Caco-2 (cell line): ENCODE results near the gene VSIR. TPM values are rescaled to one million over a fixed set of nuclear protein-coding genes. Genes with fewer than 3 reads are reported as not detected.
A peak's percentile ranks its signal among the peaks of the same experiment; 100 is the strongest.

Experiments
- BruUV-seq: library from RNA; stranded (reverse); fragments of 400-500 nt; replicated peaks from 2 replicates; lab custom pipeline; 2021; lab: Mats Ljungman, UMichigan
- CTCF ChIA-PET: fragments of 300-600 bp; sonication (Branson Sonifier 250); formaldehyde crosslinking; loops from one replicate; lab custom pipeline; 2022; ENCODE audit warnings: antibody characterized with exemption; lab: Charles Lee
- POLR2A ChIA-PET: fragments of 300-600 bp; sonication (Branson Sonifier 250); formaldehyde crosslinking; loops from one replicate; lab custom pipeline; 2022; ENCODE audit warnings: antibody characterized with exemption; lab: Charles Lee
- DNase-seq, 2 experiments: peaks; one replicate each; pipeline versions ENCODE4 v3.0.0 to v3.0.0-alpha.2; 2020 to 2022
- H3K27me3 ChIP-seq: replicated peaks from 2 replicates; pipeline ENCODE4 v1.6.0; 2011; ENCODE audit warnings: low read length; ENCODE audit not compliant: control insufficient read depth, insufficient read depth
- H3K36me3 ChIP-seq: 2 replicates; pipeline ENCODE4 v1.5.1; 2011; ENCODE audit warnings: low read length; ENCODE audit not compliant: control insufficient read depth, insufficient read depth
- H3K4me1 ChIP-seq: fragments of 250-450 bp; sonication (Bioruptor Pico); 2 replicates; pipeline ENCODE4 v1.5.1; 2020; ENCODE audit warnings: mild to moderate bottlenecking
- H3K4me3 ChIP-seq: 2 replicates; pipeline ENCODE4 v1.5.1; 2011; ENCODE audit warnings: low read depth, mild to moderate bottlenecking, control low read depth, low read length
- H3K9me3 ChIP-seq: fragments of 250-450 bp; sonication (Bioruptor Pico); 2 replicates; pipeline ENCODE4 v1.5.1; 2020; ENCODE audit warnings: mild to moderate bottlenecking, moderate library complexity
- H3K27ac Mint-ChIP-seq: one replicate; pipeline ENCODE4 v1.8.0; 2022; ENCODE audit warnings: mixed read lengths; ENCODE audit not compliant: unreplicated experiment
- H3K27me3 Mint-ChIP-seq: one replicate; pipeline ENCODE4 v1.8.0; 2022; ENCODE audit warnings: mixed read lengths; ENCODE audit not compliant: insufficient read depth, unreplicated experiment
- H3K36me3 Mint-ChIP-seq: one replicate; pipeline ENCODE4 v1.8.0; 2022; ENCODE audit warnings: mild to moderate bottlenecking, mixed read lengths; ENCODE audit not compliant: insufficient read depth, unreplicated experiment
- H3K4me1 Mint-ChIP-seq: one replicate; pipeline ENCODE4 v1.8.0; 2022; ENCODE audit warnings: low read depth, mixed read lengths; ENCODE audit not compliant: unreplicated experiment
- H3K4me3 Mint-ChIP-seq: one replicate; pipeline ENCODE4 v1.8.0; 2022; ENCODE audit warnings: mild to moderate bottlenecking, moderate library complexity, mixed read lengths; ENCODE audit not compliant: unreplicated experiment
- H3K9me3 Mint-ChIP-seq: one replicate; pipeline ENCODE4 v1.8.0; 2022; ENCODE audit warnings: mixed read lengths; ENCODE audit not compliant: unreplicated experiment
- CTCF ChIP-seq, 2 experiments: fragments of 200-600 bp in 1 of 2; IDR thresholded peaks; 1 replicate in 1 of 2; 2 replicates in 1 of 2; pipeline versions ENCODE4 v1.5.1 to v1.8.0; 2011 to 2022; ENCODE audit warnings: antibody characterized with exemption in 1 of 2, control low read depth in 1 of 2, inconsistent platforms in 1 of 2, low read depth in 1 of 2, low read length in 1 of 2, mild to moderate bottlenecking in 1 of 2, moderate library complexity in 1 of 2; ENCODE audit not compliant: insufficient read depth in 1 of 2, severe bottlenecking in 1 of 2, unreplicated experiment in 1 of 2
- intact Hi-C: fragments of 100-400 bp; cut with micrococcal nuclease; formaldehyde crosslinking; loops from one replicate; pipeline ENCODE4 v1.10.0; 2022; ENCODE audit not compliant: unreplicated experiment
- total RNA-seq: library from RNA; stranded (reverse); gene quantifications from 2 replicates; pipeline ENCODE4 v1.2.3, GENCODE V29; 2022

Gene VSIR
- total RNA-seq, 1 experiment from 2014 or later, result 44.0 TPM

GRCh38 chr10:71713135-71714030 lies 59.9 kb downstream of the VSIR start:
- H3K27ac Mint-ChIP-seq, result no peak overlapping the region
- H3K36me3 ChIP-seq, result no peaks in the 10 kb centered on the region
- CTCF ChIA-PET, result no interaction called here
- intact Hi-C loops, result loop anchor here (5.0 kb wide), 1 partner anchor 59 kb away; the partner anchor contains the start of gene VSIR
- H3K27me3 ChIP-seq, result no peaks in the 10 kb centered on the region
- H3K27me3 Mint-ChIP-seq, result no peaks in the 10 kb centered on the region
- H3K4me3 Mint-ChIP-seq, result no peak overlapping the region
- H3K36me3 Mint-ChIP-seq, result no peaks in the 10 kb centered on the region
- H3K9me3 ChIP-seq, result no peaks in the 10 kb centered on the region
- peak in 1 of 2 experiments; percentile 38 for DNase-seq
- TF ChIP-seq CTCF (IDR thresholded peaks at IDR 0.05; ENCODE audit: insufficient read depth in 1 of 2, low read depth in 1 of 2, low read length in 1 of 2, severe bottlenecking in 1 of 2, unreplicated experiment in 1 of 2), result no peak
- no peak overlapping the region for H3K4me3 ChIP-seq
- no TSS peak for BruUV-seq
- POLR2A ChIA-PET, result no interaction called here
- H3K4me1 Mint-ChIP-seq, result no peaks in the 10 kb centered on the region
- no peaks in the 10 kb centered on the region for H3K9me3 Mint-ChIP-seq
- peaks cover 10% of the 10 kb centered on the region for H3K4me1 ChIP-seq

- ChIA-PET POLR2A (no interaction called here), CTCF (interaction anchor here (0.8 kb wide), 1 partner anchor 16 kb away, joined by 3 read pairs; no protein-coding TSS in a partner anchor)
- TF ChIP-seq CTCF (IDR thresholded peaks at IDR 0.05; ENCODE audit: insufficient read depth in 1 of 2, low read depth in 1 of 2, low read length in 1 of 2, severe bottlenecking in 1 of 2, unreplicated experiment in 1 of 2), result no peak
Measured at GRCh38 chr10:71712572-71713134, 60.7 kb downstream of the VSIR start.

GRCh38 chr10:71712170-71712569 lies 61.1 kb downstream of the VSIR start:
- BruUV-seq, result no TSS peak
- CTCF ChIA-PET, result interaction anchor here (0.8 kb wide), 1 partner anchor 16 kb away, joined by 3 read pairs; no protein-coding TSS in a partner anchor
- no peak overlapping the region for H3K27ac Mint-ChIP-seq
- no peak overlapping the region for H3K4me3 Mint-ChIP-seq
- no peaks in the 10 kb centered on the region for H3K9me3 Mint-ChIP-seq
- Histone ChIP-seq H3K9me3 (no peaks in the 10 kb centered on the region), H3K4me1 (peaks cover 10% of the 10 kb centered on the region), H3K27me3 (no peaks in the 10 kb centered on the region), H3K36me3 (no peaks in the 10 kb centered on the region), H3K4me3 (no peak overlapping the region)
- TF ChIP-seq CTCF (IDR thresholded peaks at IDR 0.05; ENCODE audit: insufficient read depth in 1 of 2, low read depth in 1 of 2, low read length in 1 of 2, severe bottlenecking in 1 of 2, unreplicated experiment in 1 of 2), result no peak
- no peaks in the 10 kb centered on the region for H3K27me3 Mint-ChIP-seq
- no peak for DNase-seq
- H3K4me1 Mint-ChIP-seq, result no peaks in the 10 kb centered on the region
- POLR2A ChIA-PET, result no interaction called here
- intact Hi-C loops, result loop anchor here (5.0 kb wide), 1 partner anchor 60 kb away; the partner anchor contains the start of gene VSIR
- H3K36me3 Mint-ChIP-seq, result no peaks in the 10 kb centered on the region

More at GRCh38 chr10:71712572-71713134, 60.7 kb downstream of the VSIR start:
- no TSS peak for BruUV-seq
- H3K27ac Mint-ChIP-seq, result no peak overlapping the region
- no peak overlapping the region for H3K4me3 Mint-ChIP-seq
- H3K4me3 ChIP-seq, result no peak overlapping the region
- no peaks in the 10 kb centered on the region for H3K36me3 Mint-ChIP-seq
- intact Hi-C loops, result loop anchor here (5.0 kb wide), 1 partner anchor 60 kb away; the partner anchor contains the start of gene VSIR
- peaks cover 10% of the 10 kb centered on the region for H3K4me1 ChIP-seq
- no peaks in the 10 kb centered on the region for H3K9me3 Mint-ChIP-seq
- no peaks in the 10 kb centered on the region for H3K36me3 ChIP-seq
- no peak for DNase-seq
- no peaks in the 10 kb centered on the region for H3K27me3 Mint-ChIP-seq
- H3K27me3 ChIP-seq, result no peaks in the 10 kb centered on the region
- no peaks in the 10 kb centered on the region for H3K9me3 ChIP-seq
- no peaks in the 10 kb centered on the region for H3K4me1 Mint-ChIP-seq
